ENCODE measurements around the gene ATXN1.

Gene ATXN1

DNA sequence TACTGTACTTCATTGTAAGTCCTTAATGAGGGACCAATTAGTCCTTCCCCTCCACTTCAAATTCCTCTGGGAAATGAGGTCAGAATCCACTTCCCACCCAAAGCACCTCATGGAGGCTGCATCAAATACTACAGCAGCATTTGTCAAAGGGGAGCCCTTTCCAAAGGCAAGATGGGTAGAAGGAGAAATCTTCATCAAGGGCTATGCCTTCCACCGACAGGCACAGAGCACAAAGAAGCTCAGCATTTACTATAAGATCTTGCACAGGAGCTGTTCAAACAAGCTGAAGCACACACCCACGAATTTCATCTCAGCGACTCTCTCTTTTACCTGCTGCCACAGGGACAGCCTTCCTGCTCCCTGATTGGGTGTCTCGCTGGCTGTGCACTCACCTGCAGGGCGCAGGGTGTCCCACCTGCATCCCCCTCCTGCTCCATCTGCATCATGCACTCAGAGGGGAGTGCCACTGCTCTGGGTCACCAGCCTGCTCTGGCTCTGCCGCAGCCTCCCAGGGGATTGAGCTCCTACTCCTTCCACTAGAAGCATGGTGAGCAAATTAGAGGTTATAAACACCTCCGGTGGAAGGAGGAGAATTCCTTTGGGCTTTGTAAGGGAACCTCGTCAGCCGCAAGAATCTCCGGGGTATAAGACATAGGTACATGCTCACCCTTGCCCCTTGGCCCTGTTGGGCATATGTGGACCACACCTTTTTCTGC lies 164.5 kb downstream of the ATXN1 start:
- TF ChIP-seq, protein P1, sequence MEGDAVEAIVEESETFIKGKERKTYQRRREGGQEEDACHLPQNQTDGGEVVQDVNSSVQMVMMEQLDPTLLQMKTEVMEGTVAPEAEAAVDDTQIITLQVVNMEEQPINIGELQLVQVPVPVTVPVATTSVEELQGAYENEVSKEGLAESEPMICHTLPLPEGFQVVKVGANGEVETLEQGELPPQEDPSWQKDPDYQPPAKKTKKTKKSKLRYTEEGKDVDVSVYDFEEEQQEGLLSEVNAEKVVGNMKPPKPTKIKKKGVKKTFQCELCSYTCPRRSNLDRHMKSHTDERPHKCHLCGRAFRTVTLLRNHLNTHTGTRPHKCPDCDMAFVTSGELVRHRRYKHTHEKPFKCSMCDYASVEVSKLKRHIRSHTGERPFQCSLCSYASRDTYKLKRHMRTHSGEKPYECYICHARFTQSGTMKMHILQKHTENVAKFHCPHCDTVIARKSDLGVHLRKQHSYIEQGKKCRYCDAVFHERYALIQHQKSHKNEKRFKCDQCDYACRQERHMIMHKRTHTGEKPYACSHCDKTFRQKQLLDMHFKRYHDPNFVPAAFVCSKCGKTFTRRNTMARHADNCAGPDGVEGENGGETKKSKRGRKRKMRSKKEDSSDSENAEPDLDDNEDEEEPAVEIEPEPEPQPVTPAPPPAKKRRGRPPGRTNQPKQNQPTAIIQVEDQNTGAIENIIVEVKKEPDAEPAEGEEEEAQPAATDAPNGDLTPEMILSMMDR (IDR thresholded peaks at IDR 0.05; ENCODE audit: low read depth, low read length, missing control alignments) = no peak
- DNase-seq (ENCODE audit: low read depth) = no peak
- H3K4me3 ChIP-seq (ENCODE audit: low read depth, low read length) = no peak overlapping the region

DNA sequence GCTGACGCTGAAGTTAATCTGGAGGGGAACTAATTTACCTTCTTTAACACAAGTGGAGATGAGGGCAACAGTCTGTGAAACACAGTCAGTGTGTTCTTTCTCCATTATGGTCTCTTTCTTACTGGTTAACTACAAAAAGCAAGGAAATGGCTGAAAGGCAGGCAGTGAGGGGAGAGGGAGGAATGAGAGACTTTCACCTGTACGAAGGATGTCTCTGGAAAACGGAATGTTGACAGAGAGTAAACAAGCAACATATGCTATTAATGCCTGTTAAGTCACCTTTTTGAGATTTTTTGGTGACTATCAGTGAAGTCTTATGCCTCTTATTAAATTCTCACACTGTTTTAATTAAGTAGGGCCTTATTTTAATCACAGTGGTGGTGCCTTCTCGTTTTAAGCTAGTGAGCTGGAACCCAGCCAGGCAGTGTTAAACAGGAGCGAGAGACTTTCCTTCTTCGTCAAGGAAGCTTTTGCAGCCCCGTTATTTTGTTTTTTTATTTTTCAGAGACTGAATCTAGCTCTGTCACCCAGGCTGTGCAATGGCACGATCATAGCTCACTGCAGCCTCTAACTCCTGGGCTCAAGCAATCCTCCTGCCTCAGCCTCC lies 165.6 kb downstream of the ATXN1 start:
- DNase-seq (ENCODE audit: low read depth) = no peak
- H3K4me3 ChIP-seq (ENCODE audit: low read depth, low read length) = no peak overlapping the region
- TF ChIP-seq, protein P1 (IDR thresholded peaks at IDR 0.05; ENCODE audit: low read depth, low read length, missing control alignments) = no peak

DNA sequence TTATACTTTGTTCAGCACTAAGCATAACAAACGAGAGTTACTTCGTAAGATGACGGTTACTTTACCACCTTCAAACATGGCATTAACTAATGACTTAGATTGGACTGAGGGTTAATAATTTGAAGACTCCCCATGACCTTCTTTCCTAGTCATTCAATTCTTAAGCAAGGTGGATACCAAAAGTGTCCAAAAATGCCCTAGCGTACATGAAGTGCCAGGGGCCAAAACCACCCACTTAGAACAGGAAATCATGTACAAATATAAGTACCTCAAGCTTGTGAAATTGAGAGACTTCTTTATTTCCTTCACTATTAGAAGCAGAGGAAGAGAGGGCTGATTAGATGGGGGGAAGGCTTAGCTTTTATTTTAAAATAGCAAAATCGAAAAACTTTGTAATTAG lies 166.4 kb downstream of the ATXN1 start:
- no peak for DNase-seq (ENCODE audit: low read depth)
- no peak overlapping the region for H3K4me3 ChIP-seq (ENCODE audit: low read depth, low read length)
- TF ChIP-seq, protein P1 (IDR thresholded peaks at IDR 0.05; ENCODE audit: low read depth, low read length, missing control alignments) = no peak

DNA sequence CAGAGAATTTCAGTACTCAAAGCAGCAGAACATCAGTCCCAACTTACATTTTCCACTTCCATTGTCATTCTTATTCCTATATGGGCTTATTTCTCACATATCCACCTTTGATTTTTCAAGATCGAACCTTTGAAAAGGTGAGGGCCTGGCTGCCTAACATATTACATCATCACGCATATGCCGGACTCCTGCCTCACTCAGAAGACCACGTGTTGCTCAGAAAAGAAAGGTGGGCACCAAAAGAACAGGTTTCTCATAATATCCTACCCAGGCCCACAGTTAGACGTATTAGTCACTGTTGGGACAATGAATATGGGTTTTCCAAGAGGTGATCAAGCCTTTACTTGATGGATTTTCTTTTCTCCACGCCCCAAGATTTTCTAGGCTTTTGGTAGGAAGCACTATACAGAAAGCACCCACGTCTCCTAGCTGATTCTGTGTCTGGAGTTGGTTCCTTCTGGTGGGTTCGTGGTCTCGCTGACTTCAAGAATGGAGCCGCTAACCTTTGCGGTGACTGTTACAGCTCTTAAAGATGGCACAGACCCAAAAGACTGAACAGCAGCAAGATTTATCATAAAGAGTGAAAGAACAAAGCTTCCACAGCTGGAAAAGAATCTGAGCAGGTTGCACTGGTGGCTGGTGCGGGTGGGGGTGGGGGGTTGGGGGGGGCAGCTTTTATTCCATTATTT lies 168.9 kb downstream of the ATXN1 start:
- no peak overlapping the region; the same call in 1 of the 2 replicates for H3K4me3 ChIP-seq (ENCODE audit: low read depth, low read length)
- TF ChIP-seq, protein P1 (IDR thresholded peaks at IDR 0.05; ENCODE audit: low read depth, low read length, missing control alignments) = no peak
- DNase-seq (ENCODE audit: low read depth) = no peak

DNA sequence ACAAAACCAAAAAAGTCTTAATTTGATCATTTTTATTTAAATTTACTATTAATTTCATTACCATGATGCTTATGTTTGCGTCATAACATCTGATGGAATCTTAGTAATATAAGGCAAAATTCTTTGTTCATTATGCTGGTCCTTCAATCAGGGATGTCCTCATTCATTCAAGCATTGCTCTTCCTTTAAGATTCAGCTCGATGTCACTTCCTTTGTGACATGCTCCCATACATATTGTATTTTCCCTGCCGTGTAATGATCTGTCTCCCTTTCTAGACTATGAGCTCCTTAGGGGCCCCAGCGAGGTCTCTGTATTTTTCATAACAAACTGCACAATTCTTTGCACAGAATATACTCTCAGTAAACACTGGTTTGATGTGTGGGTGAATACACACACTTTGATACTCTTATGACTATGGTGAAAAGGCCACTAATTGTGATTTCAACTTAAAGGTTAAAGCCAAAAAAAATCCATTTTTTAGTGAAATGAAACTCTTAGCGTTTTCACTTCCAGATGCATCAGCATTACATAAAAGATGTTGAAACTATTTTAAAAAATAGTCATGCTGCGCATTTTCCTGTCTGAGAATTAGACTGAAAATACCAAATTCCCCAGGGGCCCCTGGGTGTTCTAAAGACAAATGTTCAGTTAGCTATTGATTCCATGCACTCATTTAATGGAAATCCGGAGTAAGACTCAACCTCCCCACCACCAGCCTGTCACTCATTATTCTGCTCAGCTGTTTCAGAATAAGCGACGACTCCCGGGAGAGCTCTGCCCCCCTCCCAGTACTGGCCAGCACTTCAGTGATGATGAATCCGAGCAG lies 169.7 kb downstream of the ATXN1 start:
- DNase-seq (ENCODE audit: low read depth) = peak; percentile 58
- TF ChIP-seq, protein P1 (IDR thresholded peaks at IDR 0.05; ENCODE audit: low read depth, low read length, missing control alignments) = no peak
- no peak overlapping the region; the same call in 1 of the 2 replicates for H3K4me3 ChIP-seq (ENCODE audit: low read depth, low read length)

DNA sequence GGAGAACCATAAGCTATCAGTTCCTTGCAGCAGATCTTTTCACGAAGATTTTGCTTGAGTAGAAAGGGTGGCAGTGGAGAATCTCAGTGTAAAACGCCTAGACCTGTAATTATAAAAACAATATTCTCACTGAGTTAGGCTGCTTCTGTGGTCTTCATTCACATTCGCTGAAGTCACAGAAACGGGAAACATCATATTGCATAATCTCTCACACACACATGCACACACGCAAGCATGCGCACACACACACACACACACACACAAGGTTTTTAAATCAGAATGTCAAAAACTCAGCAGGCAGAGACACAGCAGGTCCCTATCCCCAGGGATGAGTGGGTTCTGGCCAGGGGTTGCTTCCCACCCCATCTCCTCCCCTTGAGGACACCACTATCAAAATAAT lies 175.5 kb downstream of the ATXN1 start:
- H3K4me3 ChIP-seq (ENCODE audit: low read depth, low read length) = no peak overlapping the region
- DNase-seq (ENCODE audit: low read depth) = no peak
- TF ChIP-seq, protein P1 (IDR thresholded peaks at IDR 0.05; ENCODE audit: low read depth, low read length, missing control alignments) = no peak
